ENCODE data around the gene C12orf60. TPM values are rescaled to one million over a fixed set of nuclear protein-coding genes. Genes with fewer than 3 reads are reported as not detected.

C12orf60 gene
- total RNA-seq, 1 donor from 2014 or later, result 2.0 TPM

DNA sequence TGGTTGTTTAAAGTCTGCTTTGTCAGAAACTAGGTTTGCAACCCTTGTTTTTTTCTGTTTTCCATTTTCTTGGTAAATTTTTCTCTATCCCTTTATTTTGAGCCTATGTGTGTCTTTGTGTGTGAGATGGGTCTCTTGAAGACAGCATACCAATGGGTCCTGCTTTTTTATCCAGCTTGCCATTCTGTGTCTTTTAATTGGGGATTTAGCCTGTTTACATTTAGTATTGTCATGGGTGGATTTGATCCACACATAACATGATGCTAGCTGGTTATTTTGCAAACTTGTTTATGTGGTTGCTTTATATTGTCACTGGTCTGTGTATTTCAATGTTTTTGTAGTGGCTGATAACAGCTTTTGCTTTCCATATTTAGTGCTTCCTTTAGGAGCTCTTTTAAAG, 57.0 kb downstream of the C12orf60 start:
- TF ChIP-seq CTCF (IDR thresholded peaks at IDR 0.05; ENCODE audit: insufficient read depth, low read depth, low read length), result no peak
- no peak for TF ChIP-seq EZH2 (IDR thresholded peaks at IDR 0.05; ENCODE audit: insufficient read depth, low read length)
- H3K4me3 Mint-ChIP-seq (ENCODE audit: unreplicated experiment), result no peak overlapping the region
- no peak overlapping the region for H3K9ac ChIP-seq (ENCODE audit: low read length)
- FAIRE-seq (no peak), DNase-seq (ENCODE audit: low read depth) (no peak)
- no peaks in the 10 kb centered on the region for H4K20me1 ChIP-seq (ENCODE audit: insufficient read depth, low read length)
- H3K4me2 ChIP-seq (ENCODE audit: low read length), result no peak overlapping the region
- no peaks in the 10 kb centered on the region for H3K4me1 Mint-ChIP-seq (ENCODE audit: low read depth, unreplicated experiment)
- no peaks in the 10 kb centered on the region for H3K9me3 ChIP-seq (ENCODE audit: insufficient read depth, low read depth, low read length)
- H2AFZ ChIP-seq (ENCODE audit: low read depth, low read length), result no peak overlapping the region
- no peaks in the 10 kb centered on the region for H3K36me3 ChIP-seq (ENCODE audit: insufficient read depth, low read length)
- no peaks in the 10 kb centered on the region for H3K27me3 Mint-ChIP-seq (ENCODE audit: low read depth, unreplicated experiment)
- no peak overlapping the region for H3K27ac Mint-ChIP-seq (ENCODE audit: unreplicated experiment)
- H3K79me2 ChIP-seq (ENCODE audit: insufficient read depth, low read length), result no peaks in the 10 kb centered on the region
- no peak overlapping the region for H3K4me3 ChIP-seq (ENCODE audit: insufficient read depth, low read depth, low read length)
- no peak overlapping the region for H3K27ac ChIP-seq (ENCODE audit: low read depth, low read length)
- H3K27me3 ChIP-seq (ENCODE audit: insufficient read depth, low read length), result no peaks in the 10 kb centered on the region
- peaks cover 17% of the 10 kb centered on the region for H3K9me3 Mint-ChIP-seq (ENCODE audit: unreplicated experiment)
- no peaks in the 10 kb centered on the region for H3K36me3 Mint-ChIP-seq (ENCODE audit: low read depth, unreplicated experiment)
- no peaks in the 10 kb centered on the region for H3K4me1 ChIP-seq (ENCODE audit: insufficient read depth, low read length)

- FAIRE-seq, result no peak
- no peaks in the 10 kb centered on the region for H3K27me3 ChIP-seq (ENCODE audit: insufficient read depth, low read length)
- no peak overlapping the region for H3K4me3 ChIP-seq (ENCODE audit: insufficient read depth, low read depth, low read length)
- H3K4me3 Mint-ChIP-seq (ENCODE audit: unreplicated experiment), result no peak overlapping the region
- H3K4me1 Mint-ChIP-seq (ENCODE audit: low read depth, unreplicated experiment), result no peaks in the 10 kb centered on the region
- no peak overlapping the region for H3K27ac ChIP-seq (ENCODE audit: low read depth, low read length)
- no peaks in the 10 kb centered on the region for H4K20me1 ChIP-seq (ENCODE audit: insufficient read depth, low read length)
- no peaks in the 10 kb centered on the region for H3K9me3 ChIP-seq (ENCODE audit: insufficient read depth, low read depth, low read length)
- H3K27me3 Mint-ChIP-seq (ENCODE audit: low read depth, unreplicated experiment), result no peaks in the 10 kb centered on the region
- no peaks in the 10 kb centered on the region for H3K79me2 ChIP-seq (ENCODE audit: insufficient read depth, low read length)
- DNase-seq (ENCODE audit: low read depth), result no peak
- peaks cover 2% of the 10 kb centered on the region for H3K36me3 Mint-ChIP-seq (ENCODE audit: low read depth, unreplicated experiment)
- no peak overlapping the region for H3K4me2 ChIP-seq (ENCODE audit: low read length)
- H3K27ac Mint-ChIP-seq (ENCODE audit: unreplicated experiment), result no peak overlapping the region
- no peak overlapping the region for H3K9ac ChIP-seq (ENCODE audit: low read length)
- no peaks in the 10 kb centered on the region for H3K4me1 ChIP-seq (ENCODE audit: insufficient read depth, low read length)
- H3K9me3 Mint-ChIP-seq (ENCODE audit: unreplicated experiment), result peaks cover 7% of the 10 kb centered on the region
- no peaks in the 10 kb centered on the region for H3K36me3 ChIP-seq (ENCODE audit: insufficient read depth, low read length)
- TF ChIP-seq CTCF (IDR thresholded peaks at IDR 0.05; ENCODE audit: insufficient read depth, low read depth, low read length), result no peak
- TF ChIP-seq EZH2 (IDR thresholded peaks at IDR 0.05; ENCODE audit: insufficient read depth, low read length), result no peak
- H2AFZ ChIP-seq (ENCODE audit: low read depth, low read length), result peak overlapping the region; percentile 26
These were observed 65.5 kb downstream of the C12orf60 start for GRCh38 chr12:14868916-14869506.

GRCh38 chr12:14871247-14871646, 67.8 kb downstream of the C12orf60 start:
- no peak overlapping the region for H3K4me3 Mint-ChIP-seq (ENCODE audit: unreplicated experiment)
- no peak for FAIRE-seq

More at GRCh38 chr12:14871247-14871646, 67.8 kb downstream of the C12orf60 start:
- Histone ChIP-seq H3K4me2 (ENCODE audit: low read length) (no peak overlapping the region), H3K79me2 (ENCODE audit: insufficient read depth, low read length) (no peaks in the 10 kb centered on the region), H3K4me1 (ENCODE audit: insufficient read depth, low read length) (no peaks in the 10 kb centered on the region), H3K9me3 (ENCODE audit: insufficient read depth, low read depth, low read length) (no peaks in the 10 kb centered on the region), H4K20me1 (ENCODE audit: insufficient read depth, low read length) (no peaks in the 10 kb centered on the region), H3K9ac (ENCODE audit: low read length) (no peak overlapping the region), H3K36me3 (ENCODE audit: insufficient read depth, low read length) (no peaks in the 10 kb centered on the region), H3K4me3 (ENCODE audit: insufficient read depth, low read depth, low read length) (no peak overlapping the region), H3K27me3 (ENCODE audit: insufficient read depth, low read length) (no peaks in the 10 kb centered on the region), H2AFZ (ENCODE audit: low read depth, low read length) (no peak overlapping the region), H3K27ac (ENCODE audit: low read depth, low read length) (no peak overlapping the region)
- no peak for TF ChIP-seq EZH2 (IDR thresholded peaks at IDR 0.05; ENCODE audit: insufficient read depth, low read length)
- TF ChIP-seq CTCF (IDR thresholded peaks at IDR 0.05; ENCODE audit: insufficient read depth, low read depth, low read length), result no peak
- Mint-ChIP-seq H3K4me1 (ENCODE audit: low read depth, unreplicated experiment) (peaks cover 2% of the 10 kb centered on the region), H3K27me3 (ENCODE audit: low read depth, unreplicated experiment) (no peaks in the 10 kb centered on the region), H3K27ac (ENCODE audit: unreplicated experiment) (no peak overlapping the region), H3K9me3 (ENCODE audit: unreplicated experiment) (peaks cover 7% of the 10 kb centered on the region), H3K36me3 (ENCODE audit: low read depth, unreplicated experiment) (peaks cover 2% of the 10 kb centered on the region)
- DNase-seq (ENCODE audit: low read depth), result no peak

All from astrocyte (in vitro differentiated cells and primary cell).